GM21423 (cell line): ENCODE measurements around the gene DLK2.
A peak's percentile ranks its signal among the peaks of the same experiment; 100 is the strongest.
"Not testable (repeated sequence)": the region's sequence is repeated elsewhere in the genome, so short reads cannot be mapped to it uniquely, and the experiment has no call there.

Experiments used
- ATAC-seq: cut with Tn5 transposase; IDR thresholded peaks from one replicate; pipeline ENCODE4 v1.9.1; 2021; ENCODE audit warnings: mild to moderate bottlenecking, moderate library complexity; ENCODE audit not compliant: unreplicated experiment

The DLK2 gene

GRCh38 chr6:43481591-43482236, 26.4 kb upstream of the DLK2 start:
- no peak for ATAC-seq

DNA sequence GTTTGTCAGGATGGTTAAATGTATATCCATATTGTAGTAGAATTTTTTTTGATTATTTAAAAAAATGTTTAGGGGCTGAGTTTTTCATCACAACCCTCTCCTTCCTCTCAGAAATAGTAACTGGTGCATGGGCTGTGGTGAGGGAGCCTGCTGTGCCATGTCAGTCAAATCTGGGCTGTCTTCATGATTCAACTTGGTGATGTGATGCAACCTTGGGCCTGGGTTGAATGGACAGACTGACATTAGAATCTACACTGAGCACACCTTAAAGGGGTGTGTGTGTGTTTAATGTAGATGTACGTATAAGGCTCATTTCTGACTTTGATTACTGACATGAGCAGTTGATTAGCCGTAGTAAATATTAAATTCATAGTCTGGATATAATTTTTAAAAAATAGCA, 25.7 kb upstream of the DLK2 start:
- no peak for ATAC-seq

DNA sequence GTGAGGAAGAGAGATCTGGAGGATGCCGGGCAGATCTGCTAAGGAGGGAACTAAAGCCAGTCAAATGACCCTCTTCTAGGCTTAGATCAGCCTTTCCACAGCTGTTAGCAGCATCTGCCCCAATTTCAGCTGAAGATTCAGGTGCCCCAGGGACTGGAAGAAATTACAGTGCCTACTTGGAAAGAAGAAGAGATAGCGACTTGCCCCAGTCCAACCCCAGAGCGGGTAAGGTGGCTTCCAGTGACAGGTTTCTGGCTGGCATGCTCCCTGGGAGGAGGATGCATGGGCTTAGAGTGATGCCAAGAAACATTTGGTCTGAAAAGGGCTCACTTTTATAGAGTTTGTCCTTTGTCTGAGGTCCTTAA, 22.6 kb upstream of the DLK2 start:
- ATAC-seq: no peak

- ATAC-seq: peak; percentile 94
Observed at GRCh38 chr6:43477235-43478007, 22.1 kb upstream of the DLK2 start, which contains the start of gene TJAP1. TSS of gene TJAP1 (plus strand) at chr6:43477570. CDS start at chr6:43499002, 21,432 bp downstream.

DNA sequence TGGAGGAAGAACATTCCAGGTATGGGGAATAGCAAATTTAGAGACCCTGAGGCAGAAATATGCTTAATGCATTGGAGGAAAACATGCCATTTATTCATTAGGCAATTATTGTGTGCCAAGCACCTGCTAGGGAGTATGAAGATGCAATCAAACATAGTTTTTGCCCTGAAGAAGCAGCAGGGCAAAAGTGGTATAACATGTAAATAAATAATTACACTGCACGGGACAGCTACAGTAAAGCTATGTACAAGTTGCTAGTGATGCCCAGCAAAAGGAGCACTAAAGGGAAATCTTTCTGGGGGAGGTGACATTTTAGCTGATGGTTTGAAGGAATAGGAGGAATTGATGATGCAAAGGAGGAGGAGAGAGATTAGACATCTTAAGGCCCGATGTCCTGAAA, 21.4 kb upstream of the DLK2 start:
- ATAC-seq: no peak

GRCh38 chr6:43475516-43475915, 20.2 kb upstream of the DLK2 start:
- no peak for ATAC-seq

- ATAC-seq: no peak
Observed at GRCh38 chr6:43472515-43472914, 17.2 kb upstream of the DLK2 start.

- ATAC-seq: no peak
Observed at GRCh38 chr6:43471399-43471798, 16.1 kb upstream of the DLK2 start.

- no peak for ATAC-seq
Observed at GRCh38 chr6:43469947-43470346, 14.6 kb upstream of the DLK2 start.

GRCh38 chr6:43468748-43469681, 13.7 kb upstream of the DLK2 start:
- ATAC-seq: no peak

DNA sequence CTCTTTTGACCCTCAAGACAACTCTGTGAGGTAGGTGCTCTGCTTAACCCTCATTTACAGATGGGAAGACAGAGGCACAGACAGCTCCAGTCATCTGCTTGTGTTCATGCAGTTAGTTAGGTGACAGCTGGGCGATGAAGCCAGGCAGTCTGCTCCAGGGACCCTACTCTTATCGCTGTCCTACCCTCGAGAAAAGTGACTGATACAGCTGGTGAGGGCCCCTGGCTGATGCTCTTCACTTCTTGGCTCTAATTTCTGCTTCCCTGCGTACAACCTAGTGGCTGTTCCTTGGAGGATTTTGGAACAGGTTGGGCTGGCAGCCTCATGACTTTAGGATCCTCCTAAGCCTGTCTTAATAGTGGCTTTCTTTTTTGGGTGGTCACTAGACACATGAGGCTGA, 12.9 kb upstream of the DLK2 start:
- no peak for ATAC-seq

DNA sequence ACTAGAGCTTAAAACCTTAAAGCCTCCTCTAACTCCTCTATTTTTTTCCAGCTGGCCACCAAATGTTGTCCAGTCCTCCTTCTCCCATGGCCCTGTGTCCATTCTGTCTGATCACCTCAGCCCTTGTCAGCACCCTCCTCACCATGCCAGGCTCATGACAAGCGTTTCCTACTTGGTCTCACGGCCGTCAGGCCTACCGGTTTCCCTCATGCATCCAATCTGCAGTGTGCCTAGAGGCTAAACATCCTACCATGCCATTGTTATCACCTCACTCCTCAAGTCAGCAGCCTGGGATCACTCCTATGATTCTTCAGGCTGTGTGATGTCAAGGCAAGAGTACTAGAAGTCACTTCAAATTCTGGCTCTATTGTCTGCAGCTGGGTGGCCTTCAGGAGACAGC, 12.4 kb upstream of the DLK2 start:
- ATAC-seq: no peak

DNA sequence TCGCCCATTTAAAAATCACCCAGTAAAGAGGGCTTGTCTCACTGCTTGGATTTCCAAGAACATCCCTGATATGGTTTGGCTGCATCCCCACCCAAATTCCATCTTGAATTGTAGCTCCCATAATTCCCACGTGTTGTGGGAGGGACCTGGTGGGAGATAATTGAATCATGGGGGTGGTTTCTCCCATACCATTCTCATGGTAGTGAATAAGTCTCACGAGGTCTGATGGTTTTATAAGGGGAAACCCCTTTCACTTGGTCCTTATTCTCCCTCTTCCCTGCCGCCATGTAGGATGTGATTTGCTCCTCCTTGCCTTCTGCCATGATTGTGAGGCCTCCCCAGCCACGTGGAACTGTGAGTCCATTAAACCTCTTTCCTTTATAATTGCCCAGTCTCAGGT, 11.9 kb upstream of the DLK2 start:
- not testable (repeated sequence) for ATAC-seq

- no peak for ATAC-seq
Observed at GRCh38 chr6:43465948-43466347, 10.6 kb upstream of the DLK2 start.

DNA sequence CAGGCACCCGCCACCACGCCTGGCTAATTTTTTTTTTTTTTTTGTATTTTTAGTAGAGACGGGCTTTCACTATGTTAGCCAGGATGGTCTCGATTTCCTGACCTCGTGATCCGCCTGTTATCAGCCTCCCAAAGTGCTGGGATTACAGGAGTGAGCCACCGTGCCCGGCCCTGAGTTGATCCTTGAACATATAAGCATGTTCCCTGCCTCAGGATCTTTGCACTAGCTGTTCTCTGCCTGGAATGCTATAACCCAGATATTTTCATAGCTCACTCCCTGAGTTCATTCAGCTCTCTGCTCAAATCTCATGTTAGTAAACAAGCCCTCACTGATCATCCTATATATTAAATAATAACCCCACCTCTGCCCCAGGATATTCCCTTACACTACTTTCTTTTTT, 9.0 kb upstream of the DLK2 start:
- no peak for ATAC-seq

GRCh38 chr6:43461936-43462335, 6.6 kb upstream of the DLK2 start:
- ATAC-seq: no peak

DNA sequence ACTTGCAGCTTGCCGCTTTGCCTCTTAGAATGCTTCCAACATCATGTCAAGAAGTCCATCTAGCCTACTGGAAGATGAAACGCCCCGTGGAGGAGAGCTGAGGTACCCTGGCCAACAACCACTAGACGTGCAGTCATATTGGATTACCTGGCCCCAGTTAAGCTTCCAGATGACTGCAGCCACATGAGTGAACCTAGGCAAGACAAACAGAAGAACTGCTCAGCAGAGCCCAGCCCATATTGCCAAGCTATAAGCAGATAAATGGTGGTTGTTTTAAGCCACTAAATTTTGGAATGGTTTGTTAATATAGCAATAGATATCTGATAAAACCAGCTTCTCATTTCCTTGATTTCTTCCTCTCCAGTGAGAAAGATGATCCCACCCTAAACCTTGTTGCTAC, 4.7 kb upstream of the DLK2 start:
- no peak for ATAC-seq

DNA sequence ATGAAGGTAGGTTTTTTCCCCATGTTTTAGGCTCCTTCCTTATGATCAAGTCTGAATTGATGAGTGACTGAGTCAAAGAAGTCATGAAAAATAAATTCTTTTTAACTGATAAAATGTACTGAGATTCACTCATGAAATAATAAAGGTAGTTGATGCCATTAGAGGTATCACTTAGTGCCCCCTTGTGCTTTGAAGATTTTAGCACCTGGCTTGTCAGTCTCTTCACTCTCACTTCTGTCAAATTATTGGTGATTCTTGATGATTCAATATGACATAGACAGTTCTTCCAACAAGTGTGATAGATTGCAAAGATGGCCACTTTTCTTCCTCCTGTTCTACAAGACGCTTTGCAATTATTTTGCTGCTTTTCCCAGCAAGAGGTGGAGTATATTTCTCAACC, 4.2 kb upstream of the DLK2 start:
- no peak for ATAC-seq

DNA sequence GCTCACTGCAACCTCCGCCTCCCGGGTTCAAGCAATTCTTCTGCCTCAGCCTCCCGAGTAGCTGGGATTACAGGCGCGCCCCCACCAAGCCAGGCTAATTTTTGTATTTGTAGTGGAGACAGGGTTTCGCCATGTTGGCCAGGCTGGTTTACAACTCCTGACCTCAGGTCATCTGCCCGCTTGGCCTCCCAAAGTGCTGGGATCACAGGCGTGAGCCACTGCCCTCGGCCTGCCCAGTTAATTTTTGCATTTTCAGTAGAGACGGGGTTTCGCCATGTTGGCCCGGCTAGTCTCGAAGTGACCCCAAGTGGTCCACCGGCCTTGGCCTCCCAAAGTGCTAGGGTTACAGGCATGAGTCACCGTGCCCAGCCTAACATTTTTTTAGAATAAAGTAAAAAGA, 2.8 kb upstream of the DLK2 start:
- not testable (repeated sequence) for ATAC-seq

- ATAC-seq: no peak
Observed at GRCh38 chr6:43457643-43458042, 2.3 kb upstream of the DLK2 start.

DNA sequence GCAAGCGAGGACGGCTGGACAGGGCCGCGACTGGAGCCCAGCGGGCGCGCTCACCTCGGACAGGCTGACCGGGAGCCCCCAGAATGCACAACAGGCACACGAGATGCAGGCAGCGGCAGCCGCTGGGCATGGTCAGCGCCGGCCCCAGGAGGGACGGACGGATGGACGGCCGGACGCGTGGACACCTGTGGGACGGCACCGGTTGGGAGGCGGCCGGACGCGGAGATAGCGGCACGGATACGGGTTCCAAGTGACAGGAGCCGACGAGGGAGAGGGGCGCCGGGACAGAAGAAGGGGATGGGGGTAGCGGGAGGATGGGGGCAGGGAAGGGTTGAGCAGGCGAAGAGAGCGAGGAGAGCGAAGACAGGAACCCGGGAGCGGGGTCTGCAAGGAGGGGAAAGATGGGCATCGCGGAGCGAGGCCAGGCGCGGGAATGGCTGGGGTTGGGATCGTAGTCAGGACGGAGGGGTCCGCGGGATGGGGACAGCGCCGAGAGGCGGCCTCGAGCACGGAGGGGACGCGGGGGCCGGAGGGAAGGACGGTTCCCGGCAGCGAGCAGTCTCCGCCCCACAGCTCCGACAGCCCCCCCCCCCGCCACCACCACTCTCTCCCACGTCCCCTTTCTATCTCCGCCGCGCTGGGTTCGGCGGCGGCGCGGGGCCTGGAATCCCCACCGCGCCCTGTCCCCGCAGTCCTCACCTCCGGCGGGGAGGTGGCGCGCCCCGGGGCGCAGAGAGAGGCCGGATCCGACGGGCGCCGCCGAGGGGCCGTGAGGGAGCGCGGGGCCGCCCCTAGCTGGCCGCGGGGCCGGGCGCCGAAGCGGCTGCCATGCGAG, 435 bp downstream of the DLK2 start:
- no peak for ATAC-seq
